Activated gamma-delta T cell (primary cell): ENCODE results near the gene LGALS8.
"Not testable (repeated sequence)": the region's sequence is repeated elsewhere in the genome, so short reads cannot be mapped to it uniquely, and the experiment has no call there.

Experiments used
- DNase-seq: peaks from one replicate; lab custom pipeline; 2025; lab: John Stamatoyannopoulos, UW

LGALS8 gene

DNA sequence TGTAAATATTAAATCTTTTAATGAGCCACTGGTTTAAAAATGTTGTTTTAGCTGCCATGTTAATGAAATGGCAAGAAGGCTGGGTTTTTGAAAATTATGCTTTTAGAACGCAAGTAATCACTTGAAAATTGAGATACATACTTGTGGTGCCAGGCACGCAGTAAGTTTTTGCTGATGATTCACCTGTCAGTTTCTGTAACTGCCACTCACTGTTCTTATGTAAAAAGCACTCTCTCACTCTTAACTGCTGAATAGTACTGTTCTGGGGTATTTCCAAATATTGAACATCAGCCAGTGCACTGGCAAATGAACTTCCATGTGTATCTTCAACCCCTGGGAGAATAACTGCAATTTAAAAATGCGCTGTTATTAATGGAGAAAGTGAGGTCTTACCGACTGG, 17.9 kb downstream of the LGALS8 start:
- no peak for DNase-seq

DNA sequence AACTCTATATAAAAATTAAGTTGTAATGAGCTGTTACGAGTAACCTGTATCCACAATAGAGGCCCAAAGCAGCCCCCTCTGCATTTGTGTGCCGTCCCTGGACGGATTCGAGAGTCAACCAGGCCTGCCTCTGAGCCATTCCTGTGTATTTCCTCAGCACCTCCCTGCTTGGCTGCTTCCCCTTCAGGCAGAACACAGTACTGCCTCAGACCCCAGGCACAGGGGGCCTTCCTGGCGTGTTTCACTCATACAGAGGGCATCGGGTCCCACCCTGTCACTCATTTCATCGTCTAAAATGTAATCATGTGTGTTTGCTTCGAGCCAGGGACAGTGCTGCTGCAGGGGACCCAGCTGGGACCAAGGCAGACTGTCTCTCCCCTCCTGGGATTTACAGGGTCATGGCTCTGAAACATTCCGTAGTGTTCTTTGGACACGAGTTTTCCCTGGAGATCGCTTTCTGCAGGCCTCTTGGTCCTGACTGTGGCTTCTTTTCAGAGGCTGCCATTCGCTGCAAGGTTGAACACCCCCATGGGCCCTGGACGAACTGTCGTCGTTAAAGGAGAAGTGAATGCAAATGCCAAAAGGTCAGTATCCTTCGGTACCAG, 19.4 kb downstream of the LGALS8 start:
- no peak for DNase-seq

DNA sequence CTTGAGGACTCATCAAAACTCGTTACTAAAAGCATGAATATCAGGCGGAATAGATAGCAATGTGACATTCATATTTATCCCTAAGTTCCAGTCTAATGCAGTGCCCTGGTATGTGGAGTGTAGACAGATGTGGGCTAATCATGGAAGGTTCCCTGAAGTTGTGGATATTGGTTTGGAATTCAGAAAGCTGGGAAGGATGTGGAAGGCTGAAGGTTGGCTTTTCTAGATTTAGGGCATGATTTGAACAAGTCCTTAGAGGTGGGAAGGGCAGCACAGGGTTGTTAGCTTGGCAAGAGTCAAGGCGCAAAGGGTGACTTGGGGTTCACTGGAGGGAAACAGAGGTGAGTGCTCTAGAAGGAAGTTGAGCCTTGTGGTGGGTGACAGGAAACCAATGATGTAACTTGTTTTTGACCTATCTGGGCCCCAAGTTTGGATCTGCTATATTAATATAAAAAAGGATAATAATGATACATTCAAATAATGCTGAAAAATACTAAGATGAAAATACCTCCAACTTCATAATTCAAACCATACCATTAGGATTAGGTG, 21.9 kb downstream of the LGALS8 start:
- DNase-seq = no peak

DNA sequence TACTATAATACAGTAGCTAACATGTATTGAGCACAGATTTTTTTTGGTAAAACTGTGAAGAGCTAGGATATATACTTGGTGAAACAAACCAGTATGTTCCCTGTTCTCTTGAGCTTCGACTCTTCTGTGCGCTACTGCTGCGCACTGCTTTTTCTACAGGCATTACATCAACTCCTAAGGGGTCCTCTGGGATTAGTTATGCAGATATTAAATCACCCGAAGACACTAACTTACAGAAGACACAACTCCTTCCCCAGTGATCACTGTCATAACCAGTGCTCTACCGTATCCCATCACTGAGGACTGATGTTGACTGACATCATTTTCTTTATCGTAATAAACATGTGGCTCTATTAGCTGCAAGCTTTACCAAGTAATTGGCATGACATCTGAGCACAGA, 24.7 kb downstream of the LGALS8 start:
- DNase-seq = no peak

DNA sequence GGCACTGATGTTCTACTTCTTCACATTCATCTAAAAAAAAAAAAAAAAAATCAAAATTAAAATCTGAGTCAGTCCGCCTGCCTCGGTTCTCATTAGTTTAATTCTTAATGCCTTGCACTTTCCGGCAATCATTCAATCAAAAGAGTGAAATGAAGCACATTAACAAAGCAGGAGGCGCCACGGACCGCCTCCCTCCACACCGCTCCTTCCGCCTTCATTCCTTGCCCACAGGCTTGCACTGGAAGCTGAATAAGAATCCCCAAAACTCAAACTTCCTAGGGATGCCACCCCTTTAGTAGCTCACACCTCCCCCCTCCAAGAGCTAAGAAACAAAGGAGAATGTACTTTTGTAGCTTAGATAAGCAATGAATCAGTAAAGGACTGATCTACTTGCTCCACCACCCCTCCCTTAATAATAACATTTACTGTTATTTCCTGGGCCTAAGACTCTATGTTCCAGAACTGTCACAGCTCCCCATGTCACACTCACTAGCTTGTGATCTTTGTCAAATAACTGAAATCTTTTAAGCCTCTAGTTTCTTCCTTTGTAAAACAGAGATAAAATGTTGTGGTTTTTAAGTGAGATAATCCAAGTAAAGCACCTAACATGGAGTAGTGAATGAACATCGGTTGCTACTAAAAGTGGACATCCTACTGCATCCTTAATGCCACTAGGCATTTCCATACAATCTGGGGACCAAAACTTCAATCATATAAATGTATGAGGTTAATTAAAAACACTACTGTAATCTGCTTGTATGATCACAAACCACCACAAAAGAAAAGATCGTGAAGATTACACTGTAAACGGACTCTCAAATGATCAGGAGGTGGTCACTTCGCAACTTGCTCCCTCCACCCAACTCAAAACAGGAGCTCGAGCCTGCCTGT, 27.4 kb downstream of the LGALS8 start:
- no peak for DNase-seq

DNA sequence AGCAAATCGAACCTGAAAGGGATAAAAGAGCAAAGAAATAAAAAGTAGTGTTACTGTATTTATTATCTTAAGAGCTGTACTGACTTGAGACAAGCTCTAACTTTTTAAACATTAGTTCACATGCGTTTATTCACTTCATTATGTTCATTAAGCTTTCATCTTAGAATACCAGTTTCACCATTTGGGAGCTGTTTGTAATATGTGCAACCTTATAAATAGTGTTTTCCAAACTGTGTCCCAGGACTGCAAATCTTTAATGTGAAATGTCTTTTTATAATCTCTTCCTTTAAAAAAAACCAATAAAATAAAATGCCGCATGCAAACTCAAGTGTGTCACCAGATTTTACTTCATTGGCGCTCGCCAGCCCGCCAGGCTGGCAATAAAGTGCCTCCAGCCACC, 28.3 kb downstream of the LGALS8 start:
- no peak for DNase-seq

DNA sequence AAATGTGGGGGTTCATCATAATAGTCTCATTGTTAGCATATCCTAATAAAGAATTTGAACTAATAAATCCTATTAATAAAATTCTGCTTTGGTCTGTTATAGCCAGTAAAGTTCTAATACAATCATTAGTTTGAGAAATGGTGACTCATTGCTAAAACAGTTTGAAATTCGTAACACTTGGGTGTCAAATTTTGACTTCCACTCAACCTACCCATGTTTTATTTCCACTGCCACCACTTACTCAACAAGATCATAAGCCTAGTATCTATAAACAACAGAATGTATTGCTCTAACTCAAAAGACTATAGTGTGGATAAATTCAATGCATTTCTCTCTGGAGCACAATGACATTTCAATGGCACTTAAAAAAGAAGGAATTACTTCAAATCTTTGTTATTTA, 29.1 kb downstream of the LGALS8 start:
- DNase-seq = no peak

DNA sequence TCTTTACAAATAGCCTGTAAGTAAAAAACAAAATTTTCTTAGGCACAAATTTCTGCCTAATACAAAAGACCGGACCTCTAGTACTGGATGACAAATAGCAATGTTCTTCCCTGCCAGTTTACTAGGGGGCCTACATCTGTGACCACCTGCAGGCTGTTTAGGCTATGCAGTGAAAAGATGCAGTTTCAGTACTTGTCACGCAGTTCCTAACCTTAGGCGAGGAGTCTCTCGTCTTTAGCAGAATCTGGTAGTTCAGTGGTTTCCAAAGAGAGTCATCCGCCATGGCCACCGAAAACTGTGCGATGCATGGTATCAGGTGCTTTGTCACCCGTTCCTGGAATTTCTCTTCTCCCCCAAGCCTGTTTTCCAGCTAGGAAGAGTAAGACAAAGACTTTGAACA, 29.6 kb downstream of the LGALS8 start:
- no peak for DNase-seq

DNA sequence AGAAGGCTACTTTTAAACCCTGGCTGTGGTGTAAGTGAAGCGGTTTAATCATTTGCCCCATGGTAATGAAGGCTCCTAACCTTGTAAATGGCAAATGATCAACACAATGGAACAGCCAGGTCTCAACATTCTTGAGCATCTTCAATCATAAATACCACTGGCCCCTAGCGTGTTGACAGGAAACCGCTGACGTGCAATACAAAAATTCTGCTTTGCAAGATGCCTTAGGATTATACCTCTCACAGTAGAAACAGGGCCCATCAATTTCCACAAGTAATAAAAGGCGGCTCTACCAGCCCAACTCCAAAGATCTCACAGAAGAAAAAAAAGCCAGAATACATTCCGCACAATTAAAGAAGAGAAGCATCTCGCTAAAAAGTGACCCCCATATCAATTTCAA, 32.8 kb downstream of the LGALS8 start:
- no peak for DNase-seq

DNA sequence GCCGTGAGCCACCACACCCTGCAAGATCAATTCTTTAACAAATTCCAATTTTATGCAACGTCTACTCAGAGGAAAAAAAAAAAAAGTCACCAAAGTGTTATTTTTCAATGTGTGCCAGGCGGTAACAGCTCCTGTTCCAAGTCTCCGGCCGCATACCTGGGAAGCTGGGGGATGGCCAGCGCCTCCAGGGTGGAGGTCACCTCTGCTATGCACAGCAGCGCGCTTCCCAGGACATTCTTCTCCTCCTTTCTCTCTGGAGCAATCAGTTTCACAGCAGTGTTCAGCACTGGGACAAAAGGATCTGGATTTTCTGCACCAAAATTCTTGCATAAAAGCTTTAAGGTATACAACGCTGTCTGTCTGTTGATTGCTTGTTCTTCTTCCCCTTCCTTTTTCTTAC, 34.3 kb downstream of the LGALS8 start:
- no peak for DNase-seq

DNA sequence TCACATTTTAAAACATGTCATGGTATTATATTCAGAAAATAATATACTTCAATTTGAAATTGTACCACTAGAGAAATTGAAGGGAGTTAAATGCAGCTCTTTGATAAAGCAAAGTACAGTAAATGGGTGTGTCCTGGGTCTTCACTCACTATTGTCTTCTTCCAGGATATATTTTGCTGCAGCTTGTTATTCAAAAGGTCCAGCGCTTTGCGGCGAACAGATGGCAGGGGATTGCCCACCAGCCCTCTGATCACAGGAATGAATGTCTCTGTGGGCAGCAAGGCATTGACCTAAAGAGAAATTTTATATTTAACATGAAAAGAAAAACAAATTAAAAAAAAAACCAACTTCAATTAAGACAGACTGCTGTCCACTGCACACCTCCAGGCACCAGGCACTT, 35.1 kb downstream of the LGALS8 start:
- DNase-seq = no peak

DNA sequence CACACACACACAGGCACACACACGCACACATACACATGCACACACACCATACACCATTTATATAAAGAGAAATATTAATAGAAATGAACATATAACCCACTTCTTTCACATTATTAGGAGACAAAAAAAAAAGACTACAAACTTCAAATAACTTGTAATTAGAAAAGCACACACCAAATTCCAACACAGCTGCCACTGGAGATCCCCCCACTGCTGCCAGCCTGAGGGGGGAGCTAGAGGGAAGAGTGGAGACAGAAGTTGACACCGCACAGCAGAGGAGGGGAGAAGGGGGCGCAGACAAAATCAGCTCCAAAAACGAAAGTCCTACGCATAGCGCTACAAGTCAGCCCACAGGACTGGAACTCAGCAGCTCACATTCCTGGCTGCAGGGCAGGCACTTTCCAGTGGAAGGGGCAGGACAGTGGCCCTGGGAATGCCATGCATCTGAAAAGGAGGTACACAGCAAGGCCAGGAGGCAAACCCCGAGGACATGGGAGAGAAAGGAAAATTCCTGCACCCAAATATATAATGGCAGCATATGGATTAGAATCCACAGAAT, 36.5 kb downstream of the LGALS8 start:
- DNase-seq = no peak

DNA sequence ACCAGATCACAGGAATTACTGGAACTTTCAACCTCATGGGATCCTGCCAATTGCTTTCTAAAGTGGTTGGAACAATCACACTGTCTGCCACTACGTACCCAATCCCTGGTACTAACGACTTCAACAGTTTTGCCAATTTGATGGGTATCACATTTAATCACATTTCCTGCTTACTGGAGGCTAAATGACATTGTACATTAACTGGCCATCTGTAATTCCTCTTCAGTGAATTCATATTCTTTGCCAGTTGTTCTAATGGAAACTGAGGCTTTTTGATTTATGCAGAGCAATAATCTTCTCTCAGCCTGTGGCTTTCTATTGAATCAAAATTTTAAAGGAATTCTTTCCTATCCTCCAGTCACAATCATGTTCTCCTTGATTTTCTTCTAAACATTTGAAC, 38.2 kb downstream of the LGALS8 start:
- DNase-seq = no peak

DNA sequence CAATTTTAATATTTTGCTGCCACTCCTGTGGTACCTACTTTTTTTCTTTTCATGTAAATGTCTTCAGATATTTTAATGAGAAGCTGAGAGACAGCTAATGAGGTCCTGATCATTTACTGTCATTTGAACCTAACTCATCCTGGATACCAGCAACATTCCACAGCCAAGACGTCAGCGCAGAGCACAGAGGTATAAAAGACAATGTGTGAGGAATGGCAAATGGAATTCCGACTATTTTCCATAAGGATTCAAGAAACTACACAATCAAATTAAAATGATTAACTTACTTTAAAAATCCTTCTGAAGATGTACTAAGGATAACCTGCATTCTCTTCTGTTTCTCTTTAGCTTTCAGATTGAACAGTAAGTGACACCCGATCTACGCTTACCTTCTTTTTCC, 41.7 kb downstream of the LGALS8 start:
- no peak for DNase-seq

DNA sequence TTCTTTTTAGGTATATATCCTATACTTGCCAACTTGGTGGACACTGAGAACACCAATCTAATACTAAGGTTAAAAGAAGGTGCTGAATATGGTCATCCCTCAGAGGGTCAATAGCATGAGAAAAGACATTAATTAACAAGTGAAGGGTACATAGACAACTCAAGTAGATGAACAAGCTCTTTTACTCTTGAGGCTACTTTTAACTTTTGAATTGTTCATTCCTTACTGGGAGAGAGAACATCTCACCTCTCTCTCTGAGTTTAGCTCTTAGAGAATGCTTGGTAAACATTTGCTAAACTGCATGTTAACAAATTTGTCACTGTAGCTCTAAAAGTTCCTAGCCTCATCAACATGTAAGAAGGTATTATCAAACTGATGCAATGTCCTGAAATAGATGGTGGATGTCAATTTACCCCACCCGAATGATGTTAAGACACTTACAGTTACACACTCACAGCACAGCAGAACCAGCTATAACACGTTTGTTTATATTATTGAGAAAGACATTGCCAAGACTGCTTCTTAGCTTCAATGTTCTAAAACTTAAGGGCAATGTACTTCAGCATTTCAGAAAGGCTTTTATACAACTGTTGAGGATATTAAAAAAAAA, 44.6 kb downstream of the LGALS8 start:
- DNase-seq = no peak

DNA sequence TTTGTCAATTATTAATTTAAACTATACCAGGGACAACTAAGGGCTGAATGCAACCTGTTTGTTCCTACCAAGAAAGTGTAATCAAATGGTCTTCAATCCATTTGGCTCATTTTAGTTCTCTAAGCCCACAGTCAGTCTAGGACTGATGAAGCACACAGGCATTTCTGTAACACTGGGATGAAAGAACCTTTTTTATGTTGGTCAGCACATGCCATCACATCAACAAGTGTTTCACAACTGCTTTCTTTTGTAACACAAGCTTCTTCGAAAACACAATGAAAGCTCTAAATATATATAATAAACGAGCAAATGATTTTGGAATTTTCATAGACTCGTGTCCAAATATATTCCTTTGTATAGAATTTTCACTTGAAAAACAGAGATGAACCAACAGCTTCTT, 51.7 kb downstream of the LGALS8 start:
- DNase-seq = no peak

DNA sequence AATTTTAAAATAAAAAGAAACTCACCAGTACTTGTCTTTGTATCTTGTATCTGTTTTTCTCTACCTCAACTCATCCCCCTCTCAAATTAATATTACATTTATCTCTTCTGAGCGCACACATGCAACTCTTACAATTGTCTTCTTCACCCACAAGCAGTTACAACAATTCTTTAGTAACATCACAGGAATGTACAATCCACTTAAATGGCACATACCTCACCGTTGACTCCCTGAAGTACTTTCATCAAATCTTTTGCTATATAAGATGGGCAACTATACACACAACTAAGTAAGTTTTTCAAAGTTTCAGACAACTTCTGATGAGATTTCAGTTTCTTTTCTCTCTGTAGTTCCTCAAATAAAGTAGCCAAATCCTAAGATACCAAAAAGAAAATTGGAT, 52.2 kb downstream of the LGALS8 start:
- no peak for DNase-seq

DNA sequence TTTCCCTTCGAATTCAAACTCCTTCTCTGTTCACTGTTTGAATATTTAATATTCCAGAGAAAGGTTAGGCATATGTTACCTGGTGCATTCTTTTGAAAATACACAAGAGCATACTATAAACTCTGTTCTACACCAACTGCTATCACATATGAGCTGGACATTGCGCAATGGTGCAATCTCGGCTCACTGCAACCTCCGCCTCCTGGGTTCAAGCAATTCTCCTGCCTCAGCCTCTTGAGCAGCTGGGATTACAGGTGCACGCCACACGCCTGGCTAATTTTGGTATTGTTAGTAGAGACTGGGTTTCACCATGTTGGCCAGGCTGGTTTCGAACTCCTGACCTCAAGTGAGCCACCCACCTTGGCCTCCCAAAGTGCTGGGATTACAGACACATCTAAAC, 53.3 kb downstream of the LGALS8 start:
- DNase-seq = not testable (repeated sequence)

DNA sequence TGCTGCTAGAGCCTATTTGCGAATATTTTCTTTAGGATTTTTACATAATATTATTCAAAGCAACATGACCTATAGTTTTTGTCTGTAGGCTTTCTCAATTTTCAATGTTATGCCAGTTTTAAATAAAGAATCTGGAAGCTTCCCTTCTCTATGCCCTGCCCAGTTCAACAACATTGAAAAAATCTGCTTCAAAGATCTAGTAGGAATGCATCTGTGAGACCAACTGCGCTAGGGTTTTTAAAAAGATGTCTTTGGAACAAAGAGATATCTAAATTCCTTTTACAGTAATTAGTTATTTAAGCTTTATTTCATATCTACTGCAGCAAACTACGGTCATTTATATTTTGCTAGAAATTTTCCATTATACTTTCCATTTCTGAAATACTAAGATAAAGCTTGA, 54.9 kb downstream of the LGALS8 start:
- DNase-seq = no peak

DNA sequence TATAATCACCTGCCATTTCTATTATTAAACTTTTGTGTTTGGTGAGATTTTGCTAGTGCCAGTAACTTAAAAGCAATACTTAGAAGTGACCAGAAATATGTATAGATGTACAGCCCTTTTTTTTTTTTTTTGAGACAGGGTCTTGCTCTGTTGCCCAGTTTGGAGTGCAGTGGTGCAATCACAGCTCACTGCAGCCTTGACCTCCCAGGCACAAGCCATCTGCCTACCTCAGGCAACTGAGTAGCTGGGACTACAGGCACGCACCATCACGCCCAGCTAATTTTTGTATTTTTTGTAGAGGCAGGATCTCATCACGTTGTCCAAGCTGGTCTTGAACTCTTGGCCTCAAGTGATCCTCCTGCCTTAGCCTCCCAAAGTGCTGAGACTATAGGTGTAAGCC, 56.6 kb downstream of the LGALS8 start:
- DNase-seq = not testable (repeated sequence)

DNA sequence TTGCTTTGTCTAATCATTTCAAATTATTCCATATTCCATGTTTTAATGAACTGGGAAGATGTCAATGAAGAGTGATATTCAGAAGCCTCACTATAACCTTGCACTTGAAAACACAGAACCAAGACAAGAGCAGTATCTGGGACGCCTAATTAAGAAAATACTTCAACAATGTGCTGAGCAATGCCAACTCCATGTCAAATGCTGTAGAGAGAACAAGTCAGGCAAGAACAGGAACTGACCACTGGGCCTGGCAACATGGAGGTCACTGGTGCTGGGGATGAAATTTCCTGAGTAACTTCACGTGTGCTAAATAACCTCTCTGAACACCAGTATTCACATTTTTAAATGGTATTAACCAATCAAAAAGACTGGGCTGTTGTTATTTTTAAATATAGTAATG, 57.7 kb downstream of the LGALS8 start:
- no peak for DNase-seq

DNA sequence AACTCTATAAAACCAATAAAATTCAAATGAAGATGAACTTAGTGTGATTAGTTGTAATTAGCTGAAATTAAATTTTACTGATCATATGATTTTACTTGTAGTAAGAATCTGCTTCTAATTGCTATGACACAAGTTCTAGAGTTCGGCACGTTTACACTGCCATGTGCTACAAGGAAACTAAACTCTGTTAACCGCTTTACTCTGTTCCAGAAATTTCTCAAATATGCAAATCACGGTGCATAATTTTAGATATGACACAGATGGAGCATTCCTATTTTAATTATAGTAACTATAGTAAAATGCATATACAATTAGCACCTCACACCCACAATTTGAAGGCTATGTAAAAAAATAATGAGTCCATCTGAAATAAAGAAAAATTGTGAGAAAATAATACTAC, 65.7 kb downstream of the LGALS8 start:
- DNase-seq = no peak
